Bronchial epithelial cell (primary cell): ENCODE data around the gene ESYT2. TPM values are rescaled to one million over a fixed set of nuclear protein-coding genes. Genes with fewer than 3 reads are reported as not detected.

ENCODE experiments used
- DNase-seq: peaks from one replicate; pipeline ENCODE4 v3.0.0-alpha.2; 2010; ENCODE audit warnings: low read depth
- FAIRE-seq: peaks from 2 replicates; lab custom pipeline; 2011; peaks lifted over from hg19 to GRCh38; lab: Jason Lieb, UNC
- H3K27me3 ChIP-seq: 2 replicates; pipeline ENCODE4 v1.5.1; 2011; ENCODE audit warnings: low read length; ENCODE audit not compliant: control insufficient read depth, insufficient read depth
- H3K36me3 ChIP-seq: 2 replicates; pipeline ENCODE4 v1.5.1; 2011; ENCODE audit warnings: low read length; ENCODE audit not compliant: control insufficient read depth, insufficient read depth
- H3K4me3 ChIP-seq: 2 replicates; pipeline ENCODE4 v1.5.1; 2011; ENCODE audit warnings: mild to moderate bottlenecking, low read depth, low read length, control low read depth
- CTCF ChIP-seq: IDR thresholded peaks from 2 replicates; pipeline ENCODE4 v1.5.1; 2011; ENCODE audit warnings: mild to moderate bottlenecking, moderate library complexity, low read length, control low read depth, inconsistent platforms; ENCODE audit not compliant: insufficient read depth, severe bottlenecking
- total RNA-seq: library from RNA; depleted of rRNA; stranded (reverse); fragments of >200 nt; gene quantifications from 2 replicates; pipeline ENCODE4 v1.2.1, GENCODE V29; 2014

Gene ESYT2
- total RNA-seq, 1 donor from 2014 or later = 75.0 TPM

- FAIRE-seq = no peak
- no peak overlapping the region for H3K4me3 ChIP-seq
- no peak for DNase-seq
- no peaks in the 10 kb centered on the region for H3K27me3 ChIP-seq
- no peak for TF ChIP-seq CTCF
- peaks cover 8% of the 10 kb centered on the region for H3K36me3 ChIP-seq
Observed at GRCh38 chr7:158809596-158809995, 19.7 kb downstream of the ESYT2 start.

GRCh38 chr7:158808126-158808525 lies 21.2 kb downstream of the ESYT2 start:
- FAIRE-seq = no peak
- Histone ChIP-seq H3K27me3 (no peaks in the 10 kb centered on the region), H3K4me3 (no peak overlapping the region), H3K36me3 (peaks cover 9% of the 10 kb centered on the region)
- no peak for DNase-seq
- no peak for TF ChIP-seq CTCF

GRCh38 chr7:158805937-158806336 lies 23.4 kb downstream of the ESYT2 start:
- Histone ChIP-seq H3K27me3 (no peaks in the 10 kb centered on the region), H3K4me3 (no peak overlapping the region), H3K36me3 (peaks cover 9% of the 10 kb centered on the region)
- TF ChIP-seq CTCF = no peak
- DNase-seq (no peak), FAIRE-seq (no peak)

GRCh38 chr7:158805414-158805813 lies 23.9 kb downstream of the ESYT2 start:
- Histone ChIP-seq H3K36me3 (peaks cover 9% of the 10 kb centered on the region), H3K27me3 (no peaks in the 10 kb centered on the region), H3K4me3 (no peak overlapping the region)
- DNase-seq = no peak
- no peak for TF ChIP-seq CTCF
- FAIRE-seq = no peak

GRCh38 chr7:158804335-158804734 lies 25.0 kb downstream of the ESYT2 start:
- Histone ChIP-seq H3K4me3 (no peak overlapping the region), H3K27me3 (no peaks in the 10 kb centered on the region), H3K36me3 (peaks cover 9% of the 10 kb centered on the region)
- DNase-seq (no peak), FAIRE-seq (no peak)
- no peak for TF ChIP-seq CTCF

GRCh38 chr7:158803367-158803969 lies 25.8 kb downstream of the ESYT2 start:
- Histone ChIP-seq H3K4me3 (no peak overlapping the region), H3K27me3 (no peaks in the 10 kb centered on the region), H3K36me3 (peaks cover 8% of the 10 kb centered on the region)
- peak; percentile 47 for DNase-seq
- no peak for FAIRE-seq
- TF ChIP-seq CTCF = no peak
